ENCODE data around the gene TDRD5.

DNA sequence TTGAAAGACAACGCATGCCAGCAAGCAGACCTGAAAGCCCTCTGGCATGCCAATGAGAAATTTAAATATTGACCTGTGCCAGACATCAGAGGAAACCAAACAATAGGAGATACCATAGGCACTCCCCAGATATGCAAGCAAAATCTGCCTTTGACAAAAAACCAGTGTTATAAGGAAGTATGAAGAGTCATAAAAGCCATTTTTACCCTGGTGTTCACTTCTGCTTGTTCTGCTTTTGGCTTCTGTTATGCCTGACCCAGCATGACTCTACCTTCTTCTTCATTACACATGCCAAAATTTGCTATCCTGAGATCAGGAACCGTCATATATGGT, 42.3 kb upstream of the TDRD5 start:
- TF ChIP-seq, protein P1, sequence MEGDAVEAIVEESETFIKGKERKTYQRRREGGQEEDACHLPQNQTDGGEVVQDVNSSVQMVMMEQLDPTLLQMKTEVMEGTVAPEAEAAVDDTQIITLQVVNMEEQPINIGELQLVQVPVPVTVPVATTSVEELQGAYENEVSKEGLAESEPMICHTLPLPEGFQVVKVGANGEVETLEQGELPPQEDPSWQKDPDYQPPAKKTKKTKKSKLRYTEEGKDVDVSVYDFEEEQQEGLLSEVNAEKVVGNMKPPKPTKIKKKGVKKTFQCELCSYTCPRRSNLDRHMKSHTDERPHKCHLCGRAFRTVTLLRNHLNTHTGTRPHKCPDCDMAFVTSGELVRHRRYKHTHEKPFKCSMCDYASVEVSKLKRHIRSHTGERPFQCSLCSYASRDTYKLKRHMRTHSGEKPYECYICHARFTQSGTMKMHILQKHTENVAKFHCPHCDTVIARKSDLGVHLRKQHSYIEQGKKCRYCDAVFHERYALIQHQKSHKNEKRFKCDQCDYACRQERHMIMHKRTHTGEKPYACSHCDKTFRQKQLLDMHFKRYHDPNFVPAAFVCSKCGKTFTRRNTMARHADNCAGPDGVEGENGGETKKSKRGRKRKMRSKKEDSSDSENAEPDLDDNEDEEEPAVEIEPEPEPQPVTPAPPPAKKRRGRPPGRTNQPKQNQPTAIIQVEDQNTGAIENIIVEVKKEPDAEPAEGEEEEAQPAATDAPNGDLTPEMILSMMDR (IDR thresholded peaks at IDR 0.05) = no peak
- TF ChIP-seq POLR2A (IDR thresholded peaks at IDR 0.05) = no peak
